Superior temporal gyrus (tissue), 1 donor: Measurements from ENCODE around the gene PDE8A.

Source experiments
- DNase-seq: peaks from one replicate; pipeline ENCODE4 v3.0.0-alpha.2; 2016; ENCODE audit errors: extremely low spot score

Gene PDE8A, protein sequence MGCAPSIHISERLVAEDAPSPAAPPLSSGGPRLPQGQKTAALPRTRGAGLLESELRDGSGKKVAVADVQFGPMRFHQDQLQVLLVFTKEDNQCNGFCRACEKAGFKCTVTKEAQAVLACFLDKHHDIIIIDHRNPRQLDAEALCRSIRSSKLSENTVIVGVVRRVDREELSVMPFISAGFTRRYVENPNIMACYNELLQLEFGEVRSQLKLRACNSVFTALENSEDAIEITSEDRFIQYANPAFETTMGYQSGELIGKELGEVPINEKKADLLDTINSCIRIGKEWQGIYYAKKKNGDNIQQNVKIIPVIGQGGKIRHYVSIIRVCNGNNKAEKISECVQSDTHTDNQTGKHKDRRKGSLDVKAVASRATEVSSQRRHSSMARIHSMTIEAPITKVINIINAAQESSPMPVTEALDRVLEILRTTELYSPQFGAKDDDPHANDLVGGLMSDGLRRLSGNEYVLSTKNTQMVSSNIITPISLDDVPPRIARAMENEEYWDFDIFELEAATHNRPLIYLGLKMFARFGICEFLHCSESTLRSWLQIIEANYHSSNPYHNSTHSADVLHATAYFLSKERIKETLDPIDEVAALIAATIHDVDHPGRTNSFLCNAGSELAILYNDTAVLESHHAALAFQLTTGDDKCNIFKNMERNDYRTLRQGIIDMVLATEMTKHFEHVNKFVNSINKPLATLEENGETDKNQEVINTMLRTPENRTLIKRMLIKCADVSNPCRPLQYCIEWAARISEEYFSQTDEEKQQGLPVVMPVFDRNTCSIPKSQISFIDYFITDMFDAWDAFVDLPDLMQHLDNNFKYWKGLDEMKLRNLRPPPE

GRCh38 chr15:84981711-84982300, at the start of gene PDE8A:
PDE8A (plus strand) TSS chr15:84981856; CDS start chr15:84982163, 307 bp downstream.
- DNase-seq = no peak

DNA sequence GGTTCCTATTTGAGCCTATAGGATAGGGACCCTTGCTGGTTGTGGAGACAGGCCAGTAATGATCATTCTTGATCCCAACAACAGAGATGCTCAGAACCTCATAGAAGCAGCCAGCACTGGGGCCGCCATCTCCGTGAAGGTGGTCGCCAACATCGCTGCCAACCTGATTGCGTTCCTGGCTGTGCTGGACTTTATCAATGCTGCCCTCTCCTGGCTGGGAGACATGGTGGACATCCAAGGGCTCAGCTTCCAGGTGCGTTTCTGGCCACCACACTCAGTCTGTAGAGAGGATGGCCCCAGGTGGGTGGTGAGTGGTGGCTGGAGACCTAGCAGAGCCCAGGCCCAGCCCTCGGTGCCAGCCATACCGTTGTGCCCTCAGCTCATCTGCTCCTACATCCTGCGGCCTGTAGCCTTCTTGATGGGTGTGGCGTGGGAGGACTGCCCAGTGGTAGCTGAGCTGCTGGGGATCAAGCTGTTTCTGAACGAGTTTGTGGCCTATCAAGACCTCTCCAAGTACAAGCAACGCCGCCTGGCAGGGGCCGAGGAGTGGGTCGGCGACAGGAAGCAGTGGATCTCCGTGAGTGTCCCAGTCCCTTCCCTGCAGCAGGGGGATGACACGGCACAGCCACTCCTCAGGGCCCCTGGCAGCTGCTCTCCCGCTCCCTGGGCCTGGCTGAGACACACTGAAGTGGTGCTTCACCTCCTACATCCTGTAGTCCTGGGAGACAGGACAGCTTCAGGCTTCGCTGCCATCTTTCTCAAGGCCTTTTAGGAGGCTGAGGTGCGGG, 46.5 kb upstream of the PDE8A start:
- no peak for DNase-seq

DNA sequence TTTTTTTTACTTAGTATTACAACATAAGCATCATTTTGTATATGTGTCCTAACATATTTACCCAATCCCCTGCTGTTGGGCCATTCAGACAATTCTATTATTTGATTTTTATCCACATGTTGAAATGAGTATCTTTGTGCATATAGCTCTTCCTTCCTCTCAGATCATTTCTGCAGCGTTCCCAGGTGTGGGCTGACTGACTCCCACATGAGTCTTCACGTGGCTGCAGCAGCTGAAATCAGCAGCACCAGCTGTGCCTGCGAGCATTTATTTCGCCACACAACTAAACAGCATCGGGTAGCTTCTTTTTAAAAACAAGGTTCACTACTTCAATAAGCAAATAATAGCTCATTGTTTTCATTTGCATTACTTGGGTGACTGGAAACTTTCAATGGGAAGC, 44.5 kb upstream of the PDE8A start:
- no peak for DNase-seq

GRCh38 chr15:84938726-84939125, 42.9 kb upstream of the PDE8A start:
- no peak for DNase-seq

- no peak for DNase-seq
Measured at GRCh38 chr15:84940399-84940798, 41.3 kb upstream of the PDE8A start.

DNA sequence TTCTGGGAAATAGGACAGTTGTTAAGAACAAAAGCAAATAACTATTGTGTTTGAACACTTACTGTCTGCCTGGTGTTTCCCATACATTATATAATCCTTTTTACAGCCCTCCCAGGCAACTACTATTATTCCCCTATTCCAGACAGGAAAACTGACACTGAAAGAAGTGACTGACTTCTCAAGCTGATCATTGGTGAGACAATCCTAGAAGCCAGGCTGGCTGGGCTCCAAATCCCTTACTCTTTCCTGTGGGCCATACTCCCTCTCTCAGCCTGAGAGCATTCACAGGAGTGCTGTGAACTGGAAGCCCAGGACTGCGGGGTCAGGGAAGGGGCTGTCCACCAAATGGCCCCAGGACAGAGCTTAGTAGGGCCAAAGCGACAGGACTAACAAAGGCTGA, 39.2 kb upstream of the PDE8A start:
- DNase-seq = no peak

DNA sequence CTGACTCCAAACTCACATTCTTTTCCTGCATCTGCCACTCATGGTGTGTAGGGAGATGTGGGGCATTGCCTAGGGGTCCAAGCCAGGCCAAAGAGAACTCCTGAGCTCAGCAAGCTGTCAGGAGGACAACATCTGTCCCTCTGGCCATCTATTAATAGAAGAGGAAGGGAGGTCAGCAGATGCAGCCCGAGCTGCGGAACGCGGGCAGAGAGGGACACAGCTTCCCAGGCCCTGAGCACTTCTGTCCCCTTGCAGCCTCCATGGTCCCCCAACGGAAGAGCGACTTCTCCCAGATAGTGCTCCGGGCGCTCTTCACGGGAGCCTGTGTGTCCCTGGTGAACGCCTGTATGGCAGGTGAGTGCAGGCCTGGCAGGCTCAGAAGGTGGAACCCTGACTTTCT, 37.3 kb upstream of the PDE8A start:
- no peak for DNase-seq

- no peak for DNase-seq
Measured at GRCh38 chr15:84944861-84945260, 36.8 kb upstream of the PDE8A start.

DNA sequence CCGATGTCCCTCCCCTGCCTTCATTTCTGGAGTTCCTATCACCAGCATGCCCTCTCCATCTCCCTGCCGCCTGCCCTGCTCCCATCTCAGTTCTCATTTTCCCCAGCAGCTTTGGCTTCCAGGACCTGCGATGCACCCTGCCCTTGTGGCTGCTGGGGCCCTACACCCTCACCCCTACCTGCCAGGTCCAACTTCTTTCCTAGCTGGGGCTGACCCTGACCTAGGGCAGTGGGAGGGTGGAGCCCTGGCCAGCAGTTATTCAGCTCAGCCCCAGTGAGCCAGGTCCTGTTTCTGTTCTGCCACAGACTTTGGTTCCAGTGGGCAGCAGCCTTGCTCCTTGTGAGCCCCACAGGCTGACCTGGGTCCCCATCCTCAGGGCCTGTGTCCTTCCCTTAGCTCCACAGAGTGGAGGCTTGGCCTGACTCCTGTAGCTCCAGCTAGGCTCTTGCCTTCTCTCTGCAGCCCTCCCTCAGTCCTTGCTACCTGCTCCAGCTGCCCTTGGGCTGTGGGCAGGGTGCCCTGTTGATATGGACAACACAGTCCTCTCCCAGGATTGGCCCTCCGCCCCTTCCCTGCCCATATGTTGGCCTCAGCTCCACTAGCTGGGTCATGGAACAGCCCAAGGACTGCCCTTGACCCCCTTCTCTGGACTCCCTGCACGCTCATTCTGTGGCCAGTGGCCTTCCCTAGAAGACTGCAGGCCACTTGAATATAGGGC, 34.7 kb upstream of the PDE8A start:
- no peak for DNase-seq

DNA sequence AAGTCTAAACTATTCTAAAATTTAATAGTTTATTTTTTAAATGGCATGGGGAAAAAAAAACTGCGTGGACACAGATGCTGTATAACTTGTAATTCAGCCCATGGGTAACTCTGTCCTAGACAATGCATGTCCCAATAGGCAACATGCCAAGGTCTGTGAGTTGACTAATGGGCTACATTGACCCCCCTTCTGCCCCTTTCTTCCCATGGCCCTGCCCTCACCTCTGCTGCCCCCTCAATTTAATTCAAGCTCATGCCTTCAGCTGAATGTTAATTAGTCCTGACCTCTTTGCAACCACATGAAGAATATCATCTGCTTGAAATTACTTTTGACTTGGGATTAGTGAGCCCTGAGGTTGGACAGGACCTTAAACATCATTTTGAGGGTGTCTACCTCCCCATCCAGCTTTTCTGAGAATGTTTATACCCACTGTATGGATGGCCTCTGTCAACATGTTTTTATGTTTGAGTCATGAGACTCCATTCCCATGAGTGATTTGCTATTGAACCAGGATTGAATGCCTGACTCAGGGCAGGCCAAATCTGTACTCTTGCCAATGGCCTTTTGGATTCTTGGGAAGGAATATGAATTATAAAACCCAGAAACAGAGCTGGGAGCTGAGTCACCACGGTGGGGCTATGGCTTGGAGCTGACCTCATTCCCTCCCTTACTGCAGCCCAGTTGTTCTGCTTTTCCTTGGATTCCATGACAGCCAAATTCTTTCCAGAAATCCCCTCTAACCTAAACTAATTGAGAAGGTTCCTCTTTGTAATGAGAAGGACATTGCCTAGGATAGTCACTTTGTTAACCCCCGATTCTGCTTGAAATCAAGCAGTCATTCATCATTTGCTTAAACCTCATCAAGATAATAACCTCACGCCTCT, 33.5 kb upstream of the PDE8A start:
- DNase-seq = peak; percentile 13

GRCh38 chr15:84949043-84949442, 32.6 kb upstream of the PDE8A start:
- no peak for DNase-seq

DNA sequence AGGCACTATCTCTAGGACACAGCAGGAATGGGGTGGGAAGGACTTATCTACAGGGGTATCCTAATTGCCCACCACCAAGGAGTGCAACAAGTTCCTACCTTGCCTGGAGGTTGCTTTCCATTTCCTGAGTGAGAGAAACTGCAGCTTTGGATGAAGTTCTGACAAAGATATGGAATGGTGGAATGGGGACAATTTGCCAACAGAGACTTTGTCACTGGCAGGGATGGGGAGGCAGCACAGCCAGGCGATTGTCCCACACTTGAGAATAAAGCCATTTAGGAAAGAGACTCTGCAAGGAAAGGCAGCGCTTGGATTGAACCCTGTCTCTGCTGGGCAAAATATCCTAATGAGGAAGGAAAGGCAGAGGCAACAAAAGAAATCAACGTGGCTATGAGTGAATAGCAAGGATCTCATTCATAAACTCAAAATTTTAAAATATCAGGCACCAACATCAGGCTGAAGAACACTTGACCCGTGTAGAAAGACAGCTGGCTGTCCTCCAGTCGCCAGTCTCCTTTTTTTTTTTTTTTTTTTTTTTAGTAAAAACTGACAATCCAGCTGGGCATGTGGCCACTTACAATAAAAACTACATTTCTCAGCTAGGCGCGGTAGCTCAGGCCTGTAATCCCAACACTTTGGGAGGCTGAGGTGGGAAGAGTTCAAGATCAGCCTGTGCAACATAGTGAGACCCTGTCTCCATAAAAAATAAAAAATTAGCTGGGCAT, 31.6 kb upstream of the PDE8A start:
- DNase-seq = peak; percentile 75

DNA sequence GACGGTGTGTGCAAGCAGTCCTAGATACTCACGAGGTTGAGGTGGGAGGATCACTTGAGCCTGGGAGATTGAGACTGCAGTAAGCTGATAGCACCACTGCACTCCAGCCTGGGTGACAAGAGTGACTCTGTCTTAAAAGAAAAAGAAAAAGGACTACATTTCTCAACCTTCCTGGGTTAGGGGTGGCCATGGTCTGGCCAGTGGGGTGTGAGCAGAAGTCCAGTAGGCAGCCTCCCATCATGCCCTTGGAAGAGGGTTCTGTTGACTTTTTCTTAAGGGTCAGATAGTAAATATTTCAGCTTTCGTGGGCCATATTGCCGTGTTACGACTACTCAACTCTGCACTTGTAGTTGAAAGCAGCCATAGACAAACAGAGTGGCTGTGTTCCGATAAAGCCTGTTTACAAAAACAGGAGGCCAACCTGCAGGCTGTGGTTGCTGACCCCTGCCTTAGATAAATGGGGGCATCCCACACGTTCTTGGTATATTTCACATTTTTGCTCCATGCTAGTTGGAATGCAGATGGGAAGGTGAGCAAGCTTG, 31.0 kb upstream of the PDE8A start:
- DNase-seq = no peak

DNA sequence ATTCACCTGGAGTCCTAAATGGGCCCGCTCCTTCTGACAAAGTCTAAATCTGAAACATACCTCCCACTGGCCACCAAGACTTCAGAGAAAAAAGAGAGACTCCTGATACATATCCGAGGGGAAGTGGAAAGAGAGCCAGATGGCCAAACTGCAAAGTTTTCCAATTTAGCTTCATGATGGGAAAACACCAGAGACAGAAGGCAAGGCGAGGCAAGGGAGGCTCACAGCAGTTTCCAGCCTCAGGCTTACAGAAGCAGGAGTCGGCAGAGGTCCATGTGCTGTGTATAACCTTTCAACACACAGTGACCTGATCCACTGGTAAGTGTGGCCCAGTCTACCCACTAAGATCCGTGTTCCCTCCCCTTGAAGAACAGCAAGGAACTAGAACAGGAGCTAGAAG, 29.9 kb upstream of the PDE8A start:
- DNase-seq = peak; percentile 12

DNA sequence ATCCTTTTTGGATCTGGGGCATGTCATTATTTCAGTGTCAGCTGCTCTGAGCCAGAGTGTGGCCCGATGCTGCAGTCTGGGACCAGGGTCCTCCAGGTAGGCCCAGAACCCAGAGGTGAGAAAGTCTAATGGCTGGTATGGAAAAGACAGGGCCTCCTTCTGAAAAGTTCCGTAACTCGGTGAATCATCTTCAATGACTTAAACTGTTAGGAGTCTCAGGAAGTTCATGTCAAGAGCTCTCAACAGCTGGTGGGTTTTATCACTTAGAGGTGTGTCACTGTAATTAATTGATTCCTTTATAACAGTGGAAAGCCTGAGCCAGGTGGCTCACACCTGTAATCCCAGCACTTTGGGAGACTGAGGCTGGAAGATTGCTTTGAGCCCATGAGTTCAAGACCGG, 28.5 kb upstream of the PDE8A start:
- DNase-seq = no peak

DNA sequence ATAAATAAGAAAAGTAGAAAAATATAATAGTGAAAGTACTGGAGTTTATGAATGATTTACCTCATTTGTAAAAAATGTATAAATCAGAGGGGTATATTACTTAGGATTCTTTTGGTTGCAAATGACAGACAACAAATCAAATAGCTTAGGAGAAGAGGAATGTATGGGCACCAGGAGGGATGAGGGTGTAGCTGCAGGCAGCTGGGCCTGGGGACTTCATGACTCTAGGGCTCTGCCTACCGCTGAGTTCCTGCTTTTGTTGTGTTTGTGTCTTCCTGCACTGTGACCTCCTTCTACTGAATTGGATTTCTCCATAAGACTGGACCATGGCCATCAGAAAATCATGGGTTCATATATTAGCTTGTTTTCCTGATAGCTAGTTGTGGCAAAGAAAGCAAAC, 27.9 kb upstream of the PDE8A start:
- DNase-seq = peak; percentile 17

DNA sequence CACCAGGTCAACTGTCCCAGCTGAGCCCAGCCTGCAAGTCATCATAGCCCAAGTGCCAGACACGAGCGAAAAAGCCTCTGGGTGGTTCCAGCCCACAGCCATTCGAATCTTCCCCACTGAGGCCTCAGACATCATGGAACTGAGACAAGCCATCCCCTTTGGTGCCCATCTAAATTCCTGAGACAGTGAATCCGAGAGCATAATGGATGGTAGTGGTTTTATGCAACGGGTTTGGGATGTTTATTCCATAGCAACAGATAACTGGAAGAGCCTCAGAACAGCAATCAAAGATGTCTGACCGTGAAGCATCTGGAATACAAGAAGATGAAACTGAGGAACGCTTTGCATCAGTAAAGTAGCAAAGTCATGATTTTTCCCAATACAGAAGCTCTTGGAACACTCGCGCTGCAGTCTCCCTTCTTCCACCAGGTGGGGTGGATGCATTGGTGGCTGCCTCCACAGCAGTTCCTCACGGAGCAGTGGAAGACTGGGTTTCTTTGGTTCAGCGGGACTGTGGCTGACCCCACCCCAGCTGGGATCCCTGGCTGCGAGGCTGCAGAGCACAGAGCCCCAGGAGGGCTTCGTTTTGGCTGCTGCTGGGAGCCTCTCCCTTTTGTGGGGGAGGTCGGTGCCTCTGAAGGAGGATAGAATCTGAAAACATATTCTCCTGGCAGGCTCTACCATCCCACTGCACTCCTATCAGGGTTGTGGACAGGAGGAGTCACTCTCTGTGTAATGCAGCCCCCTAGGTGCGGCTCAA, 26.4 kb upstream of the PDE8A start:
- DNase-seq = peak; percentile 93

DNA sequence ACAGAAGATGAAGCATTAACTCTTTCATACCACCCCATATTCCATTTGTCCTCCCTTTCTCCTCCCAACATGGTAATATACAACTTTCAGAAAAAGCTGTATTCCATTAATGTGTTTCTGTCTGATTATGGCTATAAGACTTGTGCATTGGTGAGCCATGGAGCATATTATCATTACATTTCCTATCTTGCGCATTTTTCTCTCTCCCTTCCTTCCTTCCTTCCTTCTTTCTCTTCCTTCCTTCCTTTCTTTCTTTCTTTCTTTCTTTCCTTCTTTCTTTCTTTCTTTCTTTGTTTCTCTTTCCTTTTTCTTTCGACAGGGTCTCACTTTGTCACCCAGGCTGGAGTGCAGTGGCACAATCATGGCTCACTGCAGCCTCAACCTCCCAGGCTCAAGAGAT, 25.5 kb upstream of the PDE8A start:
- no peak for DNase-seq
